ENCODE results near the gene RCSD1.
A peak's percentile ranks its signal among the peaks of the same experiment; 100 is the strongest.

The RCSD1 gene

GRCh38 chr1:167693425-167694045, 63.5 kb downstream of the RCSD1 start:
- DNase-seq, result no peak

- no peak for DNase-seq
Observed at GRCh38 chr1:167694691-167695090, 64.7 kb downstream of the RCSD1 start.

- DNase-seq, result peak in 3 of 4 experiments; percentile 56 to 62 (median 60)
Observed at GRCh38 chr1:167695147-167695546, 65.1 kb downstream of the RCSD1 start.

GRCh38 chr1:167695756-167696561, 65.9 kb downstream of the RCSD1 start:
- DNase-seq, result peak in 3 of 4 experiments; percentile 26 to 42 (median 33)

- peak; percentile 72 to 86 (median 82) for DNase-seq
Observed at GRCh38 chr1:167697667-167698141, 67.7 kb downstream of the RCSD1 start.

- no peak for DNase-seq
Observed at GRCh38 chr1:167698313-167698712, 68.3 kb downstream of the RCSD1 start.

GRCh38 chr1:167701510-167701909, 71.5 kb downstream of the RCSD1 start:
- DNase-seq, result no peak

GRCh38 chr1:167703557-167703956, 73.5 kb downstream of the RCSD1 start:
- DNase-seq, result no peak

- no peak for DNase-seq
Observed at GRCh38 chr1:167704715-167705114, 74.7 kb downstream of the RCSD1 start.

GRCh38 chr1:167705250-167705649, 75.2 kb downstream of the RCSD1 start:
- no peak for DNase-seq

- no peak for DNase-seq
Observed at GRCh38 chr1:167706363-167706762, 76.3 kb downstream of the RCSD1 start.

- DNase-seq, result no peak
Observed at GRCh38 chr1:167706931-167707877, 77.2 kb downstream of the RCSD1 start.

- no peak for DNase-seq
Observed at GRCh38 chr1:167707942-167708341, 77.9 kb downstream of the RCSD1 start.

- DNase-seq, result peak in 3 of 4 experiments; percentile 33 to 63 (median 60)
Observed at GRCh38 chr1:167708940-167709389, 78.9 kb downstream of the RCSD1 start.

GRCh38 chr1:167710836-167711235, 80.8 kb downstream of the RCSD1 start:
- DNase-seq, result no peak

GRCh38 chr1:167711797-167712196, 81.8 kb downstream of the RCSD1 start:
- no peak for DNase-seq

- DNase-seq, result peak in 3 of 4 experiments; percentile 24 to 31 (median 27)
Observed at GRCh38 chr1:167713330-167714081, 83.5 kb downstream of the RCSD1 start.

GRCh38 chr1:167714098-167714438, 84.0 kb downstream of the RCSD1 start:
- DNase-seq, result no peak

- DNase-seq, result peak; percentile 88 to 95 (median 94)
Observed at GRCh38 chr1:167714439-167715156, 84.6 kb downstream of the RCSD1 start.

- peak; percentile 90 to 95 (median 93) for DNase-seq
Observed at GRCh38 chr1:167715157-167715999, 85.3 kb downstream of the RCSD1 start.

GRCh38 chr1:167716000-167716271, 85.9 kb downstream of the RCSD1 start:
- no peak for DNase-seq

All from suppressor macrophage (primary cell).